ENCODE data around the gene NKAIN2.
"Not testable (repeated sequence)": the region's sequence is repeated elsewhere in the genome, so short reads cannot be mapped to it uniquely, and the experiment has no call there.

The NKAIN2 gene

DNA sequence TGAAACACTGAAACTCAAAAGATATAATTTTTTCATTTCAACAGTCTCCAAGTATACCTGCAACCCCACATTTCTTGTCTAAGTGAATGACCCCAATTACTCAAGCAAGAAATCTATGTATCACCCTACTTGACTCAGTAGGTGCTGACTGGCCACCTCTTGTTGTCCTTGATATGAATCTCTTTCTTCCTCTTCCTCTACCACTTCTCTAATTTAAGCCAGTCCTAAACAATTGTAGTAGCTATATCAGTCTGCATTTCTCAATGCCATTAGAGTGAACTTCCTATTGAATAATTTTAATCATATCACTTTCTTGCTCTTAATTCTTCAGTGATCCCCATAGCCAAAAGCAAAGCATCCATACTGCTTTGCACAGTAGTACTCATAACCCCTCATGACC is 93.2 kb downstream of the NKAIN2 start:
- no peak for DNase-seq

GRCh38 chr6:123897965-123898364 is 94.3 kb downstream of the NKAIN2 start:
- no peak for DNase-seq

- no peak for DNase-seq
These were observed 95.0 kb downstream of the NKAIN2 start for GRCh38 chr6:123898665-123899064.

DNA sequence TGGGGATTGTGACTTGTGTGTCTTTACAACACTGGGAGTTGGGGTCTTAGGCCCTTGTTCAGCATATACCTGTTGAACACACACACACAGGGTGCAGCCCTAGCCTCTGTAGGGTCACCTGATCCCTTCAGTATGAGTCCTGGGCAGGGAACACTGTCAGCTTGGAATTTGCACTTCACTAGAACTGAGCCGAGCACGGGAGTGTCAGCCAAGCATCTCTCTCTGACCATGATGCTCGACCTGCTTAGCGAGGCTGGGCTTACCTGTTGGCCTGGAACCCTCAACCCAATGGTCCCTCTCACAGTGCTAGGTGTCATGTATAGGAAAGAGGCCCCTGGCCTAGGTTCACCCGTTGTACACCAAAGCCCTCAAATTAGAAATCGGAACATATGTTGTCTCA is 96.1 kb downstream of the NKAIN2 start:
- DNase-seq, result no peak

DNA sequence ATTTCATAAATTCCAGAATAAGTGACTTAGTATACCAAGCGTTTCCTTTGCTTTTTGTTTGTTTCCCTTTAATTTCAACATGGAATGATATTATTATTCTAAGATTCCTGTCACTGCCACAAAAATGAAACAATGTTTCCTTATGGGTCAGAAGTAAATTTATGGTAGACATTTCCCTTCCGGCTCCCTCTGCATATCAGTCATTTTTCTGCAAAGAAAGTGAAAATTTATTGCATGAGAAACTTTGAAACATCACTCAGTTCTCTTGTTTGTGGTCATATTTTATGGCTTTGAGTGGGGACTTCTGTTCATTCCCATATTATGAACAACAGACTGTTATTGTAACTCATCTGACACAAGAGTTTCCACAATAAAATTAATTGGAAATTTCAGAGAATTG is 97.8 kb downstream of the NKAIN2 start:
- DNase-seq, result no peak

- DNase-seq, result no peak
These were observed 99.2 kb downstream of the NKAIN2 start for GRCh38 chr6:123902738-123903313.

DNA sequence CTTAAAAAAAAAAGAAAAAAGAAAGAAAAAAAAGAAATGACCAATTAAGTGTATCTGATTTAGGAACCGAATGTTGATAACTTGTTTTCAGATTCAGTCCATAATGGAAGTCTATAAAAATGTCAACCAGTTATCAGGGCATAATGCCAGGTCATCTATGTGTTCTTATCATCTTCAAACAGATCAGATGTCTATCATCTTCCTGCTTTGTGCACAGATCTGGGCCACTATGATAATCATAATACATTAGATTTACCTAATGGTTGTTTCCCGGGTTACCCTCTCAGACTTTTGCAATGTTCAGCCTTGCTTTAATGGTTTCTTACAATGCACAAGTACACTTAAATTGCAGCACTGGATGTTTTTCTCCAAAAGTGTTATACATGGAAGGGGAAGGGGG is 100.6 kb downstream of the NKAIN2 start:
- DNase-seq, result no peak

- DNase-seq, result no peak
These were observed 105.1 kb downstream of the NKAIN2 start for GRCh38 chr6:123908797-123909196.

- no peak for DNase-seq
These were observed 106.3 kb downstream of the NKAIN2 start for GRCh38 chr6:123909989-123910388.

DNA sequence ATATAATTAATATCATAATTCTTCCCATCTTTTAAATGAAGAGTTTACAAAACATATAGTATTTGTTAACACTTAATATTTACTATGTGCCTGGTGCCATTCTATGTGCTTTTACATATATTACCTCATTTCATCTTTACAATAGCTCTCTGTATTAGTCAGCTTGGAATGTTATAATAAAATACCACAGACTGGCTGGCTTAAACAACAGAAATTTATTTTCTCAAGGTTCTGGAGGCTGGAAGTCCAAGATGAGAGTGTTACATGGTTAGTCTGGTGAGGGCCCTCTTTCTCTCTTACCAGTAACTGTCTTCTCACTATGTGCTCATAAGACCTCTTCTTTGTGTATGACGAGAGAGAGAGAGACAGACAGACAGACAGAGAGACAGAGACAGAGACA is 110.2 kb downstream of the NKAIN2 start:
- DNase-seq, result no peak

DNA sequence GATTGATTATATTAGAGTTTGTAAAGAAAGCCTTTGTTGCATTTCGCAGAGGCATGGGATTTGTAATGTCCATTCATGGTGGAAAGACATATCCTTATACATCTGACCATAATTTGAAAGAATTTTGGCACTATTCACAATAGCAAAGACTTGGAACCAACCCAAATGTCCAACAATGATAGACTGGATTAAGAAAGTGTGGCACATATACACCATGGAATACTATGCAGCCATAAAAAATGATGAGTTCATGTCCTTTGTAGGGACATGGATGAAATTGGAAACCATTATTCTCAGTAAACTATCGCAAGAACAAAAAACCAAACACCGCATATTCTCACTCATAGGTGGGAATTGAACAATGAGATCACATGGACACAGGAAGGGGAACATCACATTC is 119.7 kb downstream of the NKAIN2 start:
- not testable (repeated sequence) for DNase-seq

- DNase-seq, result no peak
These were observed 121.7 kb downstream of the NKAIN2 start for GRCh38 chr6:123925350-123925749.

DNA sequence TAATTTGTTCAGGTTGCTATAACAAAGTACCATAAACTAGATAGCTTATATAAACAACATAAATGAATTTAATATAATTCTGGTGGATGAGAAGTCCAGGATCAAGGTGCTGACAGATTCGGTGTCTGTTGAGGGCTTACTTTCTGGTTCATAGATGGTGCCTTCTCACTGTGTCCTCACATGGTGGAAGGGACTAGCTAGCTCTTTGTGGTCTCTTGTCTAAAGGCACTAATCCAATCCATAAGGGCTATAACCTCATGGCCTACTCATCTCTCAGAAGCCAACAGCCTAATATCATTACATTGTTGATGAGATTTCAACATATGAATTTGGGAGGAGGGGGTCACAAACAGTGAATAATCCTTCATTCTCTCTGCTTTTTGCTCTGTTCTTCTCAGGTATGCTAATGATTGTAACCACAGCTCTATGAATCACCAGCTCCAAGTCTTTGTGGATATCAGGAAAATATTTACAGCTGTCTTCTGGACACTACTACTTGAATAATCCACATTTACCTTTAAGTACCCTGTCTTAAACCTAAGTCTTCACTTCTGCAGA is 122.3 kb downstream of the NKAIN2 start:
- no peak for DNase-seq

GRCh38 chr6:123928529-123928928 is 124.9 kb downstream of the NKAIN2 start:
- no peak for DNase-seq

GRCh38 chr6:123931928-123932327 is 128.3 kb downstream of the NKAIN2 start:
- no peak for DNase-seq

- no peak for DNase-seq
These were observed 136.9 kb downstream of the NKAIN2 start for GRCh38 chr6:123940551-123940950.

DNA sequence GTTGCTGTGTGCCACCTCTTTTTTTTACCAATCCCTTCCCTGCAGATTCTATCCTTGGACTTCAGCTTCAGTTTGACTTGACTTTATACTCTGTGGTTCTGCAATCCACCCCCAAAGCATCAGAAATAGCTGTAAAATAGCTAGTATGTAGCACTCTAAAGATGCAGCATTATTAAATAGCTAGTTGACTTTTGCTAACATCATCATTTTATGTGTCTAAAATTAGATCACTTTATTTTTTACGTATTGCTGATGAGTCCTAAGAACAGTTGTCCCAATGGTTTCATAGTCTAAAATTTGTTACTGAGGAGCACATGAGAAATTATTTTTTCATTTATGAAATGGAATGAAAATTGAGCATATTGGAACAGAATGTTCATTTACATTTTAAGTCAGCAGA is 138.2 kb downstream of the NKAIN2 start:
- DNase-seq, result no peak

- no peak for DNase-seq
These were observed 141.7 kb downstream of the NKAIN2 start for GRCh38 chr6:123945386-123945785.

- DNase-seq, result no peak
These were observed 150.3 kb downstream of the NKAIN2 start for GRCh38 chr6:123953920-123954319.

DNA sequence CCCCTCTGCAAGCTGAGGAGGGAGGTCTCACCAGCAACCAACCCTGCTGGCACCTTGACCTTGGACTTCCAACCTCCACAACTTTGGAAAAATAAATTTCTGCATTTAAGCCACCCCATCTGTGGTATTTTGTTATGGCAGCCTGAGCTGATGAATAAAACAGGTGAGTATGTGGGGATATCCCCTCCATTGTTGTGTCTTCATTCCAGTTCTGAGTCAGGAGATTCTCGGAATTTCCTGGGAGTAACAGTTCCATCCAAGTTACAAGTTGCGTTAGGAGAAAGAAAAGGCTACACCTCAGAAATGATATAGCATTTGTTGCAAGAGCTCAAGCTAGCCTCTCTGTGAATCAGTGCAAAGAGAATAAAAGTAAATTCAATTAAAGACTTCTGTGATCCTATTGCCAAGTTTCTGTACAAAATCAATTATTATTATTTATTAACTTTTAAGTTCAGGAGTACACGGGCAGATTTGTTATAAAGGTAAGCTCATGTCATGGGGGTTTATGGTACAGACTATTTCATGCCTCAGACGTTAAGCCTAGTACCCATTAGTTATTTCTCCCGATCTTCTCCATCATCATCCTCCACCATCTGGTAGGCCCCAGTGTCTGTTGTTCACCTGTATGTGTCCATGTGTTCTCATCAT is 153.0 kb downstream of the NKAIN2 start:
- DNase-seq, result no peak

- no peak for DNase-seq
These were observed 158.8 kb downstream of the NKAIN2 start for GRCh38 chr6:123962508-123962907.

DNA sequence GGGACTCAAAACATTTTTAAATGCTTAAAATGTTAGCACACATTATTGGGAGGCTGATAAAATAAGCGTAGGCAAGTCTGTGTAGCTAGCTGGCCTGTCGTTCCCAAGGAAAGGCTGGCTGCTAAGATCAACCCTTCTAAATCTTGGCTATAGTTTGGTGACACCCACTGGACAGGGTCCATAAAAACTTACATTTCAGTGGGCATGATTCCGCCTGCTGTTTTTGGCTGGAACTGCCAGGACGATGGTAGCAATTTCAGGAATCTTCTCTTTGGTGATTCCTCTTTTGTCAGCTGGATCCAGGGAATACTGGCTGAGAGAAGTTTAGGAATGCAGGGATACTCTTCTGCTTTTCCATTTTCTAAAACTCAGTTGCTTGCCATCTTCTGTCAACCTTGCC is 162.2 kb downstream of the NKAIN2 start:
- no peak for DNase-seq

- no peak for DNase-seq
These were observed 163.0 kb downstream of the NKAIN2 start for GRCh38 chr6:123966618-123967017.

DNA sequence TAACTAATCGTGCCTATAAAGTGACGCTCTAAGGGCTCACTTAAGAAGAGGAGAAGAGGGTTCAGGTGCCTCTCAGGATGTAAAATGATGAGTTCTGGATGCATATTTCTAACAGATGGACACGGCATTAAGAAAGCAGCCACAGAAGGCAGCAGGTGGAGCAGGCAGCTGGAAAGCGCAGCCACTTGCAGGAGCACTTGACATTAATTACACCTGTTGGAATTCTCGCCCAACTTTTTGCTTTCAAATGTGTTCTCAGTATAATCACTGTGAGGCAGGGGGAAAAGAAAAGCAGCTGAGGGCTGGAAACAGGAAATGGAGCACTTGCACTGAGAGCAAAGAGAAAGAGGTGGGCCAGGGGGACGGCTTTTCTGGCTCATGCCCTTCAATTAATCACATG is 164.2 kb downstream of the NKAIN2 start:
- DNase-seq, result no peak

Measured in activated CD4-positive, alpha-beta T cell treated with anti-CD3 and anti-CD28 coated beads, Interleukin-2, amount 50 U/mL, for 1 hour (primary cell).